AG10803 (cell line): ENCODE data around the gene RNF11.

Experiments
- DNase-seq: peaks from one replicate; pipeline ENCODE4 v3.0.0; 2010; ENCODE audit warnings: low read depth
- H3K4me3 ChIP-seq: 2 replicates; pipeline ENCODE4 v1.5.1; 2011; ENCODE audit warnings: mild to moderate bottlenecking, low read length, control low read depth
- CTCF ChIP-seq: conservative IDR thresholded peaks from 2 replicates; pipeline ENCODE4 v1.5.1; 2011; ENCODE audit warnings: mild to moderate bottlenecking, low read length, control low read depth, inconsistent platforms

RNF11 gene

GRCh38 chr1:51252366-51252765 is 16.3 kb downstream of the RNF11 start:
- H3K4me3 ChIP-seq = no peak overlapping the region
- no peak for DNase-seq
- TF ChIP-seq CTCF = no peak

DNA sequence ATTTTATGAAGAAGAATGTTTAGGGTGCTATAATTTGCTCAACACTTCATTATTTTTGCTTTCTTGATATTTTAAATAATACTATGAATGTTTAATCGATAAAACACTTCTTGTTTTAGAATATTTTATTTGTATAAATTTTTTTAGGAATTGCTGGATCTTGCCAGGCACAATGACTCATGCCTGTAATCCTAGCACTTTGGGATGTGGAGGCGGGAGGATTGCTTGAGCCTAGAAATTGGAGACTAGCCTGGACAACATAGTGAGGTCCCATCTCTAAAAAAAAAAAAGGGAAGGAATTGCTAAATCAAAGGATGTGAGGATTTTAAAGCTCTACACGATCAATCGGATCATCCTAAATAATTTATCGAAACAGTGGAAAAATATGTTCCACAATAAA is 17.6 kb downstream of the RNF11 start:
- no peak for DNase-seq

DNA sequence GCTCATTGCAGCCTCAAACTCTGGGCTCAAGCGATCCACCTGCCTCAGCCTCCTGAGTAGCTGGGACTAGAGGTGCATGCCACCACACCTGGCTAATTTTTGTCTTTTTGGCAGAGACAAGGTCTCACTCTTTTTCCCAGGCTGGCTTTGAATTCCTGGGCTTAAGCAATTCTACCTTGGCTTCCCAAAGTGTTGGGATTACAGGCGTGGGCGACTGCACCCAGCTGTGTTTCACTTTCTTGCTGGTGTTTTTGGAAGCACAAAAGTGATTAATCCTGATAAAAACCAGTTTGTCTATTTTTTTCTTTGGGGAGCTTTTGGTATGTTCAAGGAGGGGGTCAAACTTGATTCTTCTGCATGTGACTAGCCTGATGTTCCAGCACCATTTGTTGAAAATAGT is 19.3 kb downstream of the RNF11 start:
- DNase-seq = no peak
- no peak overlapping the region for H3K4me3 ChIP-seq
- TF ChIP-seq CTCF = no peak

More for the DNA sequence above, 17.6 kb downstream of the RNF11 start:
- no peak overlapping the region for H3K4me3 ChIP-seq
- no peak for TF ChIP-seq CTCF

GRCh38 chr1:51263147-51263877 is 27.2 kb downstream of the RNF11 start:
- H3K4me3 ChIP-seq = no peak overlapping the region
- DNase-seq = no peak
- TF ChIP-seq CTCF = no peak

DNA sequence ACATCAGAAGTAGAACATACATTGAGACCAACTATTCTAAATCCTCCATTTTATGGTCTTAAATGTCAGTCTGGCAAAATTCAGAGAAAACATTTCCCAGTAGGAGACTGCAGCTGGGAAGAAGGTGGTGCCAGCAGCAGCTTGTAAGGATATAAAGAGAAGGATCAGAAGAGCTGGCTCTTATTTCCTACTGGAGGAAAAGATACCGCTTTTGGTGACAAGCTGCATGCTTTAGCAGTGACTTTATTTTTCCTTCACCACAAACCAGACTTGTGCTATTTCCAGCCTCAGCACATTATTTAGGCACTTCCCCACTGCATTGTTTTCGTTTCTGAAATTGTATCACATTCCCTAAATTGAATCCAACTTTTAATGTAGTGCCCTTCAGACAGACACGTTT is 28.4 kb downstream of the RNF11 start:
- no peak overlapping the region for H3K4me3 ChIP-seq
- no peak for TF ChIP-seq CTCF
- peak; percentile 96 for DNase-seq

DNA sequence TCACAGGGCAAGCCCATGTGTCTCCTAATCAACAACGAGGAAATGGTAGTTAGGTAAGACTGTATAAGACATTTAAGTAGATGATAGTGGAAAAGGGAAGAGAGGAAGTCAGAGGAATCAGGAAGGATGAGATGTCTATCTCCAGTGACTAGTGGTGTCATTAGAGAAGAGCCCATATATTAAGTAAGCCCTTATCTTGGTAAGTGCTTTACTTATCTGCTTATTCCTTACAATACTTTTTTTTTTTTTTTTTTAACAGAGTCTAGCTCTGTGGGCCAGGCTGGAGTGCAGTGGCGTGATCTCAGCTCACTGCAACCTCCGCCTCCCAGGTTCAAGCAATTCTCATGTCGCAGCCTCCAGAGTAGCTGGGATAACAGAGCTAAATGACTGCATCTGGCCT is 29.5 kb downstream of the RNF11 start:
- no peak for TF ChIP-seq CTCF
- no peak for DNase-seq
- H3K4me3 ChIP-seq = no peak overlapping the region

- no peak for DNase-seq
- TF ChIP-seq CTCF = no peak
- H3K4me3 ChIP-seq = no peak overlapping the region
Observed at GRCh38 chr1:51266181-51266580, 30.1 kb downstream of the RNF11 start.
